Measurements from ENCODE around the gene CBX1. TPM values are rescaled to one million over a fixed set of nuclear protein-coding genes. Genes with fewer than 3 reads are reported as not detected.

CBX1 gene
- polyA plus RNA-seq, 1 experiment: 68.2 TPM

- no peaks in the 10 kb centered on the region for H3K9me3 ChIP-seq (ENCODE audit: control insufficient read depth, insufficient read depth, low read length)
- no peak overlapping the region for H3K27ac ChIP-seq (ENCODE audit: low read depth, low read length)
- H3K27me3 ChIP-seq (ENCODE audit: control insufficient read depth, insufficient read depth, low read length): peaks cover 48% of the 10 kb centered on the region
- CTCF ChIA-PET: interaction anchor here (1.1 kb wide), 1 partner anchor 9 kb away, joined by 6 read pairs; no protein-coding TSS in a partner anchor
- POLR2A ChIA-PET: no interaction called here
- TF ChIP-seq CTCF (IDR thresholded peaks at IDR 0.05; ENCODE audit: low read depth, low read length): no peak
- DNase-seq (ENCODE audit: low read depth, low spot score): no peak
- no peak overlapping the region for H3K4me3 ChIP-seq (ENCODE audit: low read depth, low read length)
These were observed 38.7 kb upstream of the CBX1 start for GRCh38 chr17:48139944-48140343.

GRCh38 chr17:48137656-48138055 lies 36.4 kb upstream of the CBX1 start:
- no peak overlapping the region for H3K27ac ChIP-seq (ENCODE audit: low read depth, low read length)

GRCh38 chr17:48134912-48135480 lies 33.7 kb upstream of the CBX1 start:
- no peak overlapping the region for H3K4me3 ChIP-seq (ENCODE audit: low read depth, low read length)
- 0 out of 2 replicates have a peak, but pooled peaks have one; percentile 14 for TF ChIP-seq CTCF (IDR thresholded peaks at IDR 0.05; ENCODE audit: low read depth, low read length)
- no peak overlapping the region for H3K27ac ChIP-seq (ENCODE audit: low read depth, low read length)
- POLR2A ChIA-PET: no interaction called here
- peaks cover 14% of the 10 kb centered on the region for H3K27me3 ChIP-seq (ENCODE audit: control insufficient read depth, insufficient read depth, low read length)
- CTCF ChIA-PET: interaction anchor here (0.7 to 8.1 kb wide), 3 partner anchors 109 to 188 kb away, joined by 3 to 80 read pairs (median 4); no protein-coding TSS in a partner anchor
- DNase-seq (ENCODE audit: low read depth, low spot score): no peak
- H3K9me3 ChIP-seq (ENCODE audit: control insufficient read depth, insufficient read depth, low read length): no peaks in the 10 kb centered on the region

More at GRCh38 chr17:48137656-48138055, 36.4 kb upstream of the CBX1 start:
- Histone ChIP-seq H3K9me3 (ENCODE audit: control insufficient read depth, insufficient read depth, low read length) (no peaks in the 10 kb centered on the region), H3K27me3 (ENCODE audit: control insufficient read depth, insufficient read depth, low read length) (peaks cover 31% of the 10 kb centered on the region), H3K4me3 (ENCODE audit: low read depth, low read length) (no peak overlapping the region)
- POLR2A ChIA-PET: no interaction called here
- CTCF ChIA-PET: interaction anchor here (0.9 kb wide), 1 partner anchor 63 kb away, joined by 3 read pairs; no protein-coding TSS in a partner anchor
- DNase-seq (ENCODE audit: low read depth, low spot score): no peak
- TF ChIP-seq CTCF (IDR thresholded peaks at IDR 0.05; ENCODE audit: low read depth, low read length): no peak

GRCh38 chr17:48132385-48132784 lies 31.1 kb upstream of the CBX1 start:
- no peak overlapping the region for H3K27ac ChIP-seq (ENCODE audit: low read depth, low read length)
- ChIA-PET CTCF (interaction anchor here (0.7 to 8.1 kb wide), 7 partner anchors 20 to 106 kb away, joined by 3 to 80 read pairs (median 6); no protein-coding TSS in a partner anchor), POLR2A (no interaction called here)
- H3K9me3 ChIP-seq (ENCODE audit: control insufficient read depth, insufficient read depth, low read length): no peaks in the 10 kb centered on the region
- DNase-seq (ENCODE audit: low read depth, low spot score): no peak
- no peak overlapping the region for H3K4me3 ChIP-seq (ENCODE audit: low read depth, low read length)
- peaks cover 8% of the 10 kb centered on the region for H3K27me3 ChIP-seq (ENCODE audit: control insufficient read depth, insufficient read depth, low read length)
- no peak for TF ChIP-seq CTCF (IDR thresholded peaks at IDR 0.05; ENCODE audit: low read depth, low read length)

- ChIA-PET CTCF (interaction anchor here (0.6 to 8.1 kb wide), 23 partner anchors 8 to 490 kb away, joined by 3 to 80 read pairs (median 4); no protein-coding TSS in a partner anchor), POLR2A (interaction anchor here (0.5 kb wide), 1 partner anchor 101 kb away, joined by 3 read pairs; no protein-coding TSS in a partner anchor)
These were observed 30.0 kb upstream of the CBX1 start for GRCh38 chr17:48131216-48131824.

More at GRCh38 chr17:48131216-48131824, 30.0 kb upstream of the CBX1 start:
- TF ChIP-seq CTCF (IDR thresholded peaks at IDR 0.05; ENCODE audit: low read depth, low read length): peak; percentile 91
- H3K27ac ChIP-seq (ENCODE audit: low read depth, low read length): no peak overlapping the region
- no peaks in the 10 kb centered on the region for H3K9me3 ChIP-seq (ENCODE audit: control insufficient read depth, insufficient read depth, low read length)
- H3K27me3 ChIP-seq (ENCODE audit: control insufficient read depth, insufficient read depth, low read length): peaks cover 5% of the 10 kb centered on the region
- no peak overlapping the region for H3K4me3 ChIP-seq (ENCODE audit: low read depth, low read length)
- DNase-seq (ENCODE audit: low read depth, low spot score): peak; percentile 16

Measured in AG04450 (cell line).